ENCODE measurements around the gene FAM229A. TPM values are rescaled to one million over a fixed set of nuclear protein-coding genes. Genes with fewer than 3 reads are reported as not detected.

FAM229A gene
- total and polyA plus RNA-seq, 9 of the 15 experiments (the other 6 are each of a cell fraction or from before 2014, with no cell fraction given), result 0.04 to 21.6 (median 7.4) TPM

- peaks cover 56% of the 10 kb centered on the region for H3K36me3 ChIP-seq (ENCODE audit: control insufficient read depth, insufficient read depth, low read length)
- no peak overlapping the region for H2AFZ ChIP-seq (ENCODE audit: low read depth, low read length)
- peak overlapping the region; percentile 89 for H3K4me3 ChIP-seq
- H3K4me2 ChIP-seq (ENCODE audit: insufficient read depth, low read length), result peak overlapping the region; percentile 85
- H3K4me1 ChIP-seq (replicated peaks in 1 of 2; ENCODE audit: control insufficient read depth in 2 of 2, insufficient read depth in 2 of 2, low read length in 2 of 2), result peaks cover 22 to 43% of the 10 kb centered on the region in 2 experiments
- peaks cover 6% of the 10 kb centered on the region for H3K9me1 ChIP-seq (ENCODE audit: control insufficient read depth, insufficient read depth, low read length)
- ChIA-PET POLR2A (interaction anchor here (0.6 to 5.9 kb wide), 13 partner anchors 11 to 205 kb away, joined by 3 to 75 read pairs (median 4); partner anchors contain the start of genes BSDC1, IQCC and TXLNA), CTCF (ENCODE audit: low intra/inter-chr PET ratio) (interaction anchor here (0.7 kb wide), 1 partner anchor 82 kb away, joined by 3 read pairs; no protein-coding TSS in a partner anchor)
- peak; percentile 56 for FAIRE-seq
- in situ Hi-C loops (cut with MboI) (no loop called here), intact Hi-C loops (cut with micrococcal nuclease) (no loop called here)
- no peaks in the 10 kb centered on the region for H3K27me3 ChIP-seq (ENCODE audit: control insufficient read depth in 2 of 2, insufficient read depth in 2 of 2, low read length in 2 of 2)
- H4K20me1 ChIP-seq (replicated peaks; ENCODE audit: control insufficient read depth, insufficient read depth, low read length), result peaks cover 17% of the 10 kb centered on the region; the same call in 1 of the 2 replicates
- peak in 1 of 4 experiments; percentile 35 for DNase-seq (ENCODE audit: extremely low read depth in 1 of 4, low spot score in 3 of 4)
- no peaks in the 10 kb centered on the region for H3K9me3 ChIP-seq (replicated peaks; ENCODE audit: control insufficient read depth, insufficient read depth, low read depth, low read length)
- 48% methylated on average over 8 of the region's 9 CpGs for WGBS (ENCODE audit: insufficient coverage, low coverage, missing lambda C conversion rate)
- H3K27ac ChIP-seq (ENCODE audit: extremely low read depth, low read depth, low read length), result peak overlapping the region; percentile 88
- no TSS peak for BruUV-seq (replicated peaks)
- H3K79me2 ChIP-seq (ENCODE audit: control insufficient read depth, insufficient read depth, low read length), result peaks cover 27% of the 10 kb centered on the region
- peak overlapping the region; percentile 81 to 97 for H3K9ac ChIP-seq (ENCODE audit: insufficient read depth in 1 of 2, low read depth in 2 of 2, low read length in 2 of 2)
- peak; percentile 15 for ATAC-seq
- TF ChIP-seq RBFOX2 (IDR thresholded peaks at IDR 0.05; ENCODE audit: low read depth, low read length) (no peak), SMAD3 (CRISPR knock-in tag; conservative IDR thresholded peaks at IDR 0.05) (no peak), ZNF707 (CRISPR knock-in tag; conservative IDR thresholded peaks at IDR 0.05) (no peak), ZNF143 (CRISPR knock-in tag; IDR thresholded peaks at IDR 0.05) (peak; percentile 66; the same call in 1 of the 2 replicates), IRF2 (CRISPR knock-in tag; IDR thresholded peaks at IDR 0.05) (no peak), BRF2 (IDR thresholded peaks at IDR 0.05; ENCODE audit: borderline replicate concordance, insufficient read depth, insufficient read length) (no peak), U2AF2 (optimal IDR thresholded peaks at IDR 0.05; ENCODE audit: low read depth, low read length) (no peak), ARNT (IDR thresholded peaks at IDR 0.05) (no peak), NRF1 (conservative IDR thresholded peaks at IDR 0.05 in 1 of 2, IDR thresholded peaks at IDR 0.05 in 1 of 2) (no peak), KDM2B (CRISPR knock-in tag; IDR thresholded peaks at IDR 0.05) (no peak), RCOR1 (IDR thresholded peaks at IDR 0.05; ENCODE audit: borderline replicate concordance in 1 of 2, low read depth in 2 of 2, low read length in 2 of 2) (peak in 1 of 2 experiments; percentile 89; a peak in 2 of 4 replicates)
- TF ChIP-seq, protein P1, sequence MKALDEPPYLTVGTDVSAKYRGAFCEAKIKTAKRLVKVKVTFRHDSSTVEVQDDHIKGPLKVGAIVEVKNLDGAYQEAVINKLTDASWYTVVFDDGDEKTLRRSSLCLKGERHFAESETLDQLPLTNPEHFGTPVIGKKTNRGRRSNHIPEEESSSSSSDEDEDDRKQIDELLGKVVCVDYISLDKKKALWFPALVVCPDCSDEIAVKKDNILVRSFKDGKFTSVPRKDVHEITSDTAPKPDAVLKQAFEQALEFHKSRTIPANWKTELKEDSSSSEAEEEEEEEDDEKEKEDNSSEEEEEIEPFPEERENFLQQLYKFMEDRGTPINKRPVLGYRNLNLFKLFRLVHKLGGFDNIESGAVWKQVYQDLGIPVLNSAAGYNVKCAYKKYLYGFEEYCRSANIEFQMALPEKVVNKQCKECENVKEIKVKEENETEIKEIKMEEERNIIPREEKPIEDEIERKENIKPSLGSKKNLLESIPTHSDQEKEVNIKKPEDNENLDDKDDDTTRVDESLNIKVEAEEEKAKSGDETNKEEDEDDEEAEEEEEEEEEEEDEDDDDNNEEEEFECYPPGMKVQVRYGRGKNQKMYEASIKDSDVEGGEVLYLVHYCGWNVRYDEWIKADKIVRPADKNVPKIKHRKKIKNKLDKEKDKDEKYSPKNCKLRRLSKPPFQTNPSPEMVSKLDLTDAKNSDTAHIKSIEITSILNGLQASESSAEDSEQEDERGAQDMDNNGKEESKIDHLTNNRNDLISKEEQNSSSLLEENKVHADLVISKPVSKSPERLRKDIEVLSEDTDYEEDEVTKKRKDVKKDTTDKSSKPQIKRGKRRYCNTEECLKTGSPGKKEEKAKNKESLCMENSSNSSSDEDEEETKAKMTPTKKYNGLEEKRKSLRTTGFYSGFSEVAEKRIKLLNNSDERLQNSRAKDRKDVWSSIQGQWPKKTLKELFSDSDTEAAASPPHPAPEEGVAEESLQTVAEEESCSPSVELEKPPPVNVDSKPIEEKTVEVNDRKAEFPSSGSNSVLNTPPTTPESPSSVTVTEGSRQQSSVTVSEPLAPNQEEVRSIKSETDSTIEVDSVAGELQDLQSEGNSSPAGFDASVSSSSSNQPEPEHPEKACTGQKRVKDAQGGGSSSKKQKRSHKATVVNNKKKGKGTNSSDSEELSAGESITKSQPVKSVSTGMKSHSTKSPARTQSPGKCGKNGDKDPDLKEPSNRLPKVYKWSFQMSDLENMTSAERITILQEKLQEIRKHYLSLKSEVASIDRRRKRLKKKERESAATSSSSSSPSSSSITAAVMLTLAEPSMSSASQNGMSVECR (CRISPR knock-in tag; IDR thresholded peaks at IDR 0.05), result no peak
- TF ChIP-seq, protein P2, sequence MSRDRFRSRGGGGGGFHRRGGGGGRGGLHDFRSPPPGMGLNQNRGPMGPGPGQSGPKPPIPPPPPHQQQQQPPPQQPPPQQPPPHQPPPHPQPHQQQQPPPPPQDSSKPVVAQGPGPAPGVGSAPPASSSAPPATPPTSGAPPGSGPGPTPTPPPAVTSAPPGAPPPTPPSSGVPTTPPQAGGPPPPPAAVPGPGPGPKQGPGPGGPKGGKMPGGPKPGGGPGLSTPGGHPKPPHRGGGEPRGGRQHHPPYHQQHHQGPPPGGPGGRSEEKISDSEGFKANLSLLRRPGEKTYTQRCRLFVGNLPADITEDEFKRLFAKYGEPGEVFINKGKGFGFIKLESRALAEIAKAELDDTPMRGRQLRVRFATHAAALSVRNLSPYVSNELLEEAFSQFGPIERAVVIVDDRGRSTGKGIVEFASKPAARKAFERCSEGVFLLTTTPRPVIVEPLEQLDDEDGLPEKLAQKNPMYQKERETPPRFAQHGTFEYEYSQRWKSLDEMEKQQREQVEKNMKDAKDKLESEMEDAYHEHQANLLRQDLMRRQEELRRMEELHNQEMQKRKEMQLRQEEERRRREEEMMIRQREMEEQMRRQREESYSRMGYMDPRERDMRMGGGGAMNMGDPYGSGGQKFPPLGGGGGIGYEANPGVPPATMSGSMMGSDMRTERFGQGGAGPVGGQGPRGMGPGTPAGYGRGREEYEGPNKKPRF (IDR thresholded peaks at IDR 0.05; ENCODE audit: low read depth, low read length), result no peak
These were observed 27.9 kb downstream of the FAM229A start for GRCh38 chr1:32334274-32334861.

Data from K562 (cell line).